Stomach (tissue), 4 donors: Measurements from ENCODE around the gene BCAM.

ENCODE experiments used
- EP300 ChIP-seq: sonication (generic); formaldehyde crosslinking; IDR thresholded peaks from one replicate; pipeline ENCODE4 v1.6.1; 2017; ENCODE audit warnings: antibody characterized with exemption
- POLR2A ChIP-seq, 4 donors: fragments of 450-650 bp; IDR thresholded peaks; one replicate each; pipeline ENCODE4 v1.6.1; 2016; ENCODE audit warnings: antibody characterized with exemption in 4 of 4, control low read depth in 2 of 4, mild to moderate bottlenecking in 1 of 4, moderate library complexity in 1 of 4
- TF ChIP-seq, protein P1 (sequence below), 7 experiments: fragments of 450-650 bp in 4 of 7; fragments of 200-600 bp in 3 of 7; sonication (generic) in 3 of 7; IDR thresholded peaks; one replicate each; pipeline ENCODE4 v1.5.1; 2016 to 2019; ENCODE audit warnings: antibody characterized with exemption in 7 of 7, control low read depth in 2 of 7, mild to moderate bottlenecking in 1 of 7

GRCh38 chr19:44792281-44792680 is 16.6 kb upstream of the BCAM start:
- TF ChIP-seq, protein P1, sequence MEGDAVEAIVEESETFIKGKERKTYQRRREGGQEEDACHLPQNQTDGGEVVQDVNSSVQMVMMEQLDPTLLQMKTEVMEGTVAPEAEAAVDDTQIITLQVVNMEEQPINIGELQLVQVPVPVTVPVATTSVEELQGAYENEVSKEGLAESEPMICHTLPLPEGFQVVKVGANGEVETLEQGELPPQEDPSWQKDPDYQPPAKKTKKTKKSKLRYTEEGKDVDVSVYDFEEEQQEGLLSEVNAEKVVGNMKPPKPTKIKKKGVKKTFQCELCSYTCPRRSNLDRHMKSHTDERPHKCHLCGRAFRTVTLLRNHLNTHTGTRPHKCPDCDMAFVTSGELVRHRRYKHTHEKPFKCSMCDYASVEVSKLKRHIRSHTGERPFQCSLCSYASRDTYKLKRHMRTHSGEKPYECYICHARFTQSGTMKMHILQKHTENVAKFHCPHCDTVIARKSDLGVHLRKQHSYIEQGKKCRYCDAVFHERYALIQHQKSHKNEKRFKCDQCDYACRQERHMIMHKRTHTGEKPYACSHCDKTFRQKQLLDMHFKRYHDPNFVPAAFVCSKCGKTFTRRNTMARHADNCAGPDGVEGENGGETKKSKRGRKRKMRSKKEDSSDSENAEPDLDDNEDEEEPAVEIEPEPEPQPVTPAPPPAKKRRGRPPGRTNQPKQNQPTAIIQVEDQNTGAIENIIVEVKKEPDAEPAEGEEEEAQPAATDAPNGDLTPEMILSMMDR (IDR thresholded peaks at IDR 0.05): no peak
- TF ChIP-seq EP300 (no peak), POLR2A (IDR thresholded peaks at IDR 0.05) (no peak)
